Activated CD4-positive, alpha-beta memory T cell treated with anti-CD3 and anti-CD28 coated beads, Interleukin-2, amount 10 ng/mL, durations not matched to agents 7 days and 5 days (primary cell): ENCODE data around the gene CYP21A2. TPM values are rescaled to one million over a fixed set of nuclear protein-coding genes. Genes with fewer than 3 reads are reported as not detected.

ENCODE experiments used
- CTCF ChIA-PET: fragments of 350-600 bp; sonication (Branson Sonifier 250); formaldehyde crosslinking; loops from one replicate; lab custom pipeline; 2021; ENCODE audit warnings: antibody characterized with exemption, inconsistent platforms; lab: Charles Lee
- POLR2A ChIA-PET: fragments of 350-600 bp; sonication (Branson Sonifier 250); formaldehyde crosslinking; loops from one replicate; lab custom pipeline; 2021; ENCODE audit warnings: antibody characterized with exemption; lab: Charles Lee
- DNase-seq: peaks from one replicate; pipeline ENCODE4 v3.0.0-alpha.2; 2020
- H3K27ac Mint-ChIP-seq: one replicate; pipeline ENCODE4 v1.8.0; 2021; ENCODE audit warnings: mild to moderate bottlenecking, mixed read lengths
- H3K27me3 Mint-ChIP-seq: one replicate; pipeline ENCODE4 v1.8.0; 2021; ENCODE audit warnings: mixed read lengths
- H3K36me3 Mint-ChIP-seq: one replicate; pipeline ENCODE4 v1.8.0; 2021; ENCODE audit warnings: low read depth, mixed read lengths
- H3K4me1 Mint-ChIP-seq: one replicate; pipeline ENCODE4 v1.8.0; 2021; ENCODE audit warnings: mixed read lengths
- H3K4me3 Mint-ChIP-seq: one replicate; pipeline ENCODE4 v1.8.0; 2021; ENCODE audit warnings: mild to moderate bottlenecking, mixed read lengths
- H3K9me3 Mint-ChIP-seq: one replicate; pipeline ENCODE4 v1.8.0; 2021; ENCODE audit warnings: mixed read lengths
- total RNA-seq, 2 experiments: library from RNA; stranded (reverse); gene quantifications; one replicate each; pipeline ENCODE4 v1.2.3, GENCODE V29; 2021

Gene CYP21A2
- total RNA-seq, 2 experiments from 2014 or later = 0.23 TPM; not detected in 1

DNA sequence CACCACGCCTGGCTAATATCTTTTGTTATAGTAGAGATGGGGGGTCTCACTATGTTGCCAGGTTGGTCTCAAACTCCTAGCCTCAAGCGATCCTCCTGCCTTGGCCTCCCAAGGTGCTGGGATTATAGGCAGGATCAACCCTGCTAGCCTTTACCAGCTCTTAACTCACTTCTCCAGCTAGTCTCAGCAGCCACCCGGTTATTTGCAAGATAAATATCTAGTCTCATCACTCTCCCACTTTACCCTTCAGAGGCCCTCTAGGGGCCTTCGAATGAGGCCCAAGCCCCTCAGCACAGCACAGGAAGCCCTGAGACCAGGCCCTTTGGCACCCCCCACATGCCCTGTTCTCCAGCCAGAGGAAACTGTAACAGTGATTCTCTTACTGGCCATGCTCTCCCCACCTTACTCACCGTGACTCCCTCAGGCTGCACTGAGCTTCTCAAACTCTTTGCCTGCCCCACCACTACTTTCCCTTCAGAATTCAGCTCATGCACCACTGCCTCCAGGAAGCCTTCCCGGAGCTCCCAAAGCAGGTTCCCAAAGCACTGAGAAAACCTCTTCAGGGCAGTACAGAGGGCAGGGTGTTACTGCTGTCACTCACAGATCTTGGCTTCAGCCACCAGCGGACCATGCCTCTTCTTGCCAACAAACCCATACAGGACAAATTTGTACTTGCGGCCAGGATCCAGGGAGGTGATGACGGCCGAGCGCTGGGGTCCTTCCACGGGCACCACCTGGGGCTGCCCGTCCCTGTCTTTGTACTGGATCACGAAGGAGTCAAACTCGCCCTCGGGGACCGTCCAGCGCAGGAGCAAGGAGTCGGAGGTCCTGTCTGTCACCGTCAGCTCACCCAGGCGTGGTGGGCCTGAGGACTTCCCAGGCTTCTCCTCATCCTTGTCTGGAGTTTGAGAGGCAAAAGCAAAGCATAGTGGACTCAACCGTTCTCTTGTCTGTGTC, 45.9 kb downstream of the CYP21A2 start:
- Mint-ChIP-seq H3K4me3 (no peak overlapping the region), H3K9me3 (no peaks in the 10 kb centered on the region), H3K36me3 (no peaks in the 10 kb centered on the region), H3K27me3 (peaks cover 62% of the 10 kb centered on the region), H3K27ac (no peak overlapping the region), H3K4me1 (peaks cover 15% of the 10 kb centered on the region)
- DNase-seq = no peak
- CTCF ChIA-PET = no interaction called here
- POLR2A ChIA-PET = no interaction called here

DNA sequence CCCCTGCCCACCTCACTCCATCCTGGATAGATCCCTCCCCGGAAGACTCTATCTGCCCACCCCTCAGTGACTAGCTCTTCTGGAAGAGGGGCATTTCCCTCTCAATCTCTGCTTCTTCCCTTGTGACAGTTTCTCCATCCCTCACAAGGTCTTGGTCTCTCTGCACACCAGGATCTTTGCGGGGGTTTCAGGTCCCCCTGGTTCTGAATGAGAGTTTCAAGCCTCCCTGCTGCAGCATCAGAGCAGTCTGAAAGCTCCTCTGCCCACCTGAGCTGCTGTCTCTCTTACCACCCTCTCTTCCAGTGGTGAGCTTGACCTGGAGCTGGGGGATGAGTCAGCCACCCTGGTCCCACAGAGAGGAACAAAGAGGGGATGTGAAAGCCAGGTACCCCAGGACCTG, 46.6 kb downstream of the CYP21A2 start:
- H3K9me3 Mint-ChIP-seq = no peaks in the 10 kb centered on the region
- H3K36me3 Mint-ChIP-seq = no peaks in the 10 kb centered on the region
- H3K27me3 Mint-ChIP-seq = peaks cover 69% of the 10 kb centered on the region
- no peak for DNase-seq
- no peak overlapping the region for H3K4me3 Mint-ChIP-seq
- CTCF ChIA-PET = no interaction called here
- POLR2A ChIA-PET = no interaction called here
- H3K27ac Mint-ChIP-seq = no peak overlapping the region
- H3K4me1 Mint-ChIP-seq = peaks cover 15% of the 10 kb centered on the region

DNA sequence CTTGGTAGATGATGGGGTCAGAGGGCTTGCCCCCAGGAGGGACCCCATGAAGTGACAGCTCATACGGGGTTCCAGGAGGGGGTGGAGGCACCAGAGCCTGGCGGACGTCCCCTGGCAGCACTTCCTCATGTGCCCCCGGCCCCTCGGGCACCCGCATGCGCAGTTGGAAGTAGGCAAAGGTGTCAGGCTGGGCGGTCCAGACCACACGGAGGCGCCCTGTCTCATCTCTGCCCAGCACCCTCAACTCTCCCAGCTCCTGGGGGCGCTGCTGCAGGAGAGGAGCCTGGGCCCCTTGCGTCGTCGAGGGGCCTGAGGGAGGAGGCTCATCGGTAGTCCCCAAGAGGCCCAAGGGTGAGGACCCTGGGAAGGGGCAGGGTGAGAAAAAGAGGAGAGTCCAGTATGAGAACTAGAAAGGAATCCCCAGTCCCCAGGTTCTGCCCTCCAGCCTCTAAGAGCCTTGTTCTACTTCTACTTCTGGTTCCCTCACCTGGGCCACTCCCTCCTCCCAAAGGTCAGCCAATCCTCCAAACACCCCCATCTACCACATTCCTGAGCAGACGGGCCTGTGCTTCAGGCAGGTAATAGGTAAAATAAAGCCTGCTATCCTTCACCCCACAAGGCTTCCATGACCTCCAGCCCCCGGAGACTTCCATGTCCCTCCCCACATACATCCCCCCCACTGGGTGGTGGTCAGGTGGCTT, 47.7 kb downstream of the CYP21A2 start:
- Mint-ChIP-seq H3K4me3 (no peak overlapping the region), H3K27me3 (peaks cover 67% of the 10 kb centered on the region), H3K9me3 (no peaks in the 10 kb centered on the region), H3K4me1 (peaks cover 15% of the 10 kb centered on the region), H3K27ac (no peak overlapping the region), H3K36me3 (no peaks in the 10 kb centered on the region)
- DNase-seq = no peak
- ChIA-PET CTCF (no interaction called here), POLR2A (no interaction called here)

DNA sequence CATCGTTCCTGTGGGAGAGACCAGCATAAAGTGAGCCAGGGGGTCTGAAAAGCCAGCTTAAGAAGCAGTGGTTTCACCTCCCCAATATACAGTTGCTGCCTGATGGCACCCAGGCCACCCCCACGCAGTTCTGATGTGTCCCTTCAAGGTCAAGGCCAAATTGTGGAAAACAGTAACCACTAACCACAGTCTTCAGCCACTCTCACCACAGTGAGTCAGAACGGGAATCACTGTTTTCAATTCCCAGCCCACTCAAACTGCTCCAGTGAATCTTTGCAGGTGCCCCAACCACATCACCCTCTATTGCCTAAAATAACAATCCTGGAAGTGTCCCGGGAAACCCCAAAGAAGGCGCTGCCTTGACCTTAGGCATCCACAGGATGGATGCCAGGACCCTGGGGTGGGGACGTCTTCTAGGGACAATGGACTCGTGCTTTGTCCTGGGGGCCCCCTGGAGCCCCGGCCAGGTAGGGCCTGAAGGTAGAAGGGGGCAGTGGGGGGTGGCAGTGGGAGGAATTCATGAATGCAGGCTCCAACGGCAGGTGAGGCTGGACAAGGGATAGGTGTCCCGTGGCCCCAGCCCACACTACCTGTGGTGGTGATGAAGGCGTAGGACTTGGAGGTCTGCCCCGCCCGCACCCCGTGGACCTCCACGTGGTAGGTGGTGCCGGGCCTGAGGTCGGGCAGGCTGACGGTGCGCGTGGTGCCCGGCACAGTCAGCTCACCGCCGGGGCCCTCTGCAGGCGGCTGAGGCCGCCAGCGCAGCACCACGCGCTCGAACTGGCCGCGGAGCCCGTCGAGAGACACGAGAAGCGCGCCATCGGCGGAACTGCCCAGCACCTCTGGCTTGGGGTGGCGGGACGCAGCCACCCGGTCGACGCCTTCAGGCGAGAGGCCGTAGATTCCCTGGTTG, 48.7 kb downstream of the CYP21A2 start:
- DNase-seq = peak; percentile 20
- H3K27ac Mint-ChIP-seq = no peak overlapping the region
- peaks cover 64% of the 10 kb centered on the region for H3K27me3 Mint-ChIP-seq
- H3K36me3 Mint-ChIP-seq = no peaks in the 10 kb centered on the region
- H3K9me3 Mint-ChIP-seq = no peaks in the 10 kb centered on the region
- ChIA-PET CTCF (interaction anchor here (1.4 kb wide), 1 partner anchor 72 kb away, joined by 3 read pairs; no protein-coding TSS in a partner anchor), POLR2A (no interaction called here)
- H3K4me1 Mint-ChIP-seq = peaks cover 15% of the 10 kb centered on the region
- no peak overlapping the region for H3K4me3 Mint-ChIP-seq

DNA sequence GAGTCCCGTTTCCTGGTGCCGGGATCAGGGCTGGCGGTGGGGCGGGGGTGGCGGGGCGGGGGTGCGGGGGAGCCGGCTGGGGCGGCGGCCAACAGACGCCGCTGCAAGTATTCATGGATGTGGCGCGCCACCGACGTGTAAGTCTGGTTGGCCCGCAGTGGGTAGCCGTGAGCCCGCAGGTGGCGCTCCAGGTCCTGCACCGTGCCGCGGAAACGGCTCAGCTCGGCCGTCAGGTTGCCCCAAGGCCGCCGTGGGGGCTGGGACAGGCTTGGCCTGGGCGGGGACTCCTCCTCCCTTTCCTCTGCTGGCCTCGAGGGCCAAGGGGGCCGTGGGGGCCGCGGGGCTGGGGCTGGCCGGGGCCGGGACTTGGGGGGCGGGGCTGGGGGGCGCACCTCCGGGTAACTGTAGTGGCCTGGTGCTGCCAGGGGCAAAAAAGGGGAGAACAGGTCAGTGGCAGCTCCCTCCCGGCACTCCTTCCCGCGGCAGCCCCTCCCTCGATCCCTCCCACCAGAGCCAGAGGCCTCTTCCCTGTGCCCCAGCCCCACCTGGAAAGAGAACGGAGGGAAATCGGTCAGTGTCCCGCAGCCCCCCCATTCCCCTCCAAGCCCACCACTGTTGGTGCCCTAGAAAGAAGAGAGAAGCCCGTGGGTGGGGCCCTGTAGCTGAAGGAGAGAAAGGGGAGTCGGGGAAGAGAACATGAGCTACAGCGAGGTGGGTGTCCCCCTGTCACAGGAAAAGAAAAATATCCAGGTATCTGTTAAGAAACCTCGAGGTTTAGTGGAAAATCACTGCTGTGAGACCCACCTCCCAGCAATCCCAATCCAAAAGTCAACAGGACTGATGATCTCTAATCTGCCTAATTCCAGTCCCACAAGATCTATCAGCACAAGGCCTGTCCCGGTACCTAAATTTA, 49.6 kb downstream of the CYP21A2 start:
- ChIA-PET CTCF (interaction anchor here (0.5 to 1.4 kb wide), 4 partner anchors 17 to 166 kb away, joined by 3 to 4 read pairs (median 3); no protein-coding TSS in a partner anchor), POLR2A (no interaction called here)
- Mint-ChIP-seq H3K4me3 (no peak overlapping the region), H3K27me3 (peaks cover 65% of the 10 kb centered on the region), H3K27ac (no peak overlapping the region), H3K9me3 (no peaks in the 10 kb centered on the region), H3K36me3 (no peaks in the 10 kb centered on the region), H3K4me1 (peaks cover 14% of the 10 kb centered on the region)
- DNase-seq = peak; percentile 74

DNA sequence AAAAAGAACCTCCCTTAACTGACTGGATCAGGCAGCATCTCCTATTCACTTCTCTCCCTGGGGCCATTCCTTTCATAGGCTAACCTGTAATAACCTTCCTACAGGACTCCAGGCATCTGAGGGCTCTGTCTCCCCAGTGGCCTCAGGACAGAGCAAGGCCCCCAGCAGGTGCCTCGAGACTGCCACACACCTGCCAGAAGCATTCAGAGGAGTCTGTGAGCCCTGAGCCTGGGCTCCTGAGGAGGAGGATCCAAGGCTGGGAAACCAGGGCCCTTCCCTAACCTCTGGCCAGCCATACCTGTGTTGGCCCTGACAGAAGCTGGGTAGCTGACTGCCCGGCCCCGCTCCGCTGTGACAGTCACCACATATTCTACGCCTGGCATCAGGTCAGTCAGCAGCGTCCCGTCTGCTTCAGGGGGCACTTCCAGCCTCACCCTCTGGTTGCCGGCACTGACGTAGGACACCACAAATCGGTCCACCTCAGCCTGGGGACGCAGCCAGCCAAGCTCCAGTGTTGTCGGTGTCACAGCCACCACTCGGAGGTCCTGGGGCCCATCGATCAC, 50.4 kb downstream of the CYP21A2 start:
- Mint-ChIP-seq H3K9me3 (no peaks in the 10 kb centered on the region), H3K27me3 (peaks cover 63% of the 10 kb centered on the region), H3K36me3 (no peaks in the 10 kb centered on the region), H3K4me1 (peaks cover 12% of the 10 kb centered on the region), H3K4me3 (no peak overlapping the region), H3K27ac (no peak overlapping the region)
- ChIA-PET POLR2A (no interaction called here), CTCF (interaction anchor here (1.0 to 1.4 kb wide), 3 partner anchors 17 to 156 kb away, joined by 3 read pairs; no protein-coding TSS in a partner anchor)
- DNase-seq = no peak

- DNase-seq = no peak
- Mint-ChIP-seq H3K9me3 (no peaks in the 10 kb centered on the region), H3K4me3 (no peak overlapping the region), H3K36me3 (no peaks in the 10 kb centered on the region), H3K27me3 (peaks cover 58% of the 10 kb centered on the region), H3K27ac (no peak overlapping the region), H3K4me1 (peaks cover 12% of the 10 kb centered on the region)
- ChIA-PET CTCF (no interaction called here), POLR2A (no interaction called here)
Measured at GRCh38 chr6:32089082-32089828, 51.0 kb downstream of the CYP21A2 start.

Other genes with a start within 250 kb of the CYP21A2 start
- 10 to 100 TPM; 84.1 to 88.4 TPM for gene VARS1, start 242.7 kb upstream of the CYP21A2 start, total RNA-seq
- gene LSM2, start 231.4 kb upstream of the CYP21A2 start, total RNA-seq = 100 to 1,000 TPM; 100 to 108 TPM
- gene HSPA1L, start 223.1 kb upstream of the CYP21A2 start, total RNA-seq = 1 to 10 TPM; 2.8 to 3.0 TPM
- gene HSPA1A, start 222.9 kb upstream of the CYP21A2 start, total RNA-seq = 100 to 1,000 TPM; 147 to 151 TPM
- gene HSPA1B, start 210.7 kb upstream of the CYP21A2 start, total RNA-seq = 10 to 100 TPM; 60.6 to 62.6 TPM
- 10 to 100 TPM; 29.2 to 29.6 TPM for gene NEU1, start 175.6 kb upstream of the CYP21A2 start, total RNA-seq
- gene SLC44A4, start 159.4 kb upstream of the CYP21A2 start, total RNA-seq = under 1 TPM in 1 of 2 experiments, not detected in 1; 0.38 TPM
- gene EHMT2, start 140.7 kb upstream of the CYP21A2 start, total RNA-seq = 10 to 100 TPM; 57.0 to 58.4 TPM
- gene ZBTB12, start 136.3 kb upstream of the CYP21A2 start, total RNA-seq = 1 to 10 TPM in 1 of 2 experiments, under 1 TPM in 1; 0.98 to 1.1 TPM
- gene C2, start 110.7 kb upstream of the CYP21A2 start, total RNA-seq = 1 to 10 TPM in 1 of 2 experiments, under 1 TPM in 1; 0.45 to 1.0 TPM
- under 1 TPM; 0.58 to 0.60 TPM for gene CFB, start 92.3 kb upstream of the CYP21A2 start, total RNA-seq
- gene NELFE, start 79.4 kb upstream of the CYP21A2 start, total RNA-seq = 10 to 100 TPM; 69.6 to 70.6 TPM
- 10 to 100 TPM; 69.4 to 74.2 TPM for gene SKIC2, start 79.2 kb upstream of the CYP21A2 start, total RNA-seq
- gene DXO, start 66.3 kb upstream of the CYP21A2 start, total RNA-seq = 10 to 100 TPM; 16.7 to 17.5 TPM
- 1 to 10 TPM; 3.3 to 5.7 TPM for gene C4A, start 56.4 kb upstream of the CYP21A2 start, total RNA-seq
- 1 to 10 TPM; 3.4 to 5.0 TPM for gene C4B, start 23.6 kb upstream of the CYP21A2 start, total RNA-seq
- gene TNXB, start 70.9 kb downstream of the CYP21A2 start, total RNA-seq = 1 to 10 TPM; 5.7 to 6.4 TPM
- gene ATF6B, start 89.8 kb downstream of the CYP21A2 start, total RNA-seq = 100 to 1,000 TPM; 142 to 147 TPM
- gene FKBPL, start 91.9 kb downstream of the CYP21A2 start, total RNA-seq = 1 to 10 TPM; 7.6 to 8.6 TPM
- gene PRRT1, start 113.5 kb downstream of the CYP21A2 start, total RNA-seq = under 1 TPM; 0.13 to 0.28 TPM
- gene PPT2, start 115.7 kb downstream of the CYP21A2 start, total RNA-seq = 1 to 10 TPM; 8.3 to 9.4 TPM
- gene EGFL8, start 126.2 kb downstream of the CYP21A2 start, total RNA-seq = 1 to 10 TPM; 5.1 to 5.2 TPM
- 10 to 100 TPM; 42.7 to 43.1 TPM for gene AGPAT1, start 137.7 kb downstream of the CYP21A2 start, total RNA-seq
- 10 to 100 TPM; 44.0 to 45.4 TPM for gene RNF5, start 140.0 kb downstream of the CYP21A2 start, total RNA-seq
- 10 to 100 TPM; 27.6 to 29.4 TPM for gene AGER, start 145.8 kb downstream of the CYP21A2 start, total RNA-seq
- 10 to 100 TPM; 69.4 to 73.1 TPM for gene PBX2, start 151.8 kb downstream of the CYP21A2 start, total RNA-seq
- 100 to 1,000 TPM; 287 to 289 TPM for gene GPSM3, start 154.2 kb downstream of the CYP21A2 start, total RNA-seq
- under 1 TPM; 0.15 to 0.60 TPM for gene NOTCH4, start 185.7 kb downstream of the CYP21A2 start, total RNA-seq